HG03439 (cell line): Measurements from ENCODE around the gene SMU1.
A peak's percentile ranks its signal among the peaks of the same experiment; 100 is the strongest.
"Not testable (repeated sequence)": the region's sequence is repeated elsewhere in the genome, so short reads cannot be mapped to it uniquely, and the experiment has no call there.

Experiments used
- ATAC-seq: cut with Tn5 transposase; IDR thresholded peaks from one replicate; pipeline ENCODE4 v1.9.1; 2021; ENCODE audit warnings: mild to moderate bottlenecking, moderate library complexity; ENCODE audit not compliant: unreplicated experiment

Gene SMU1

DNA sequence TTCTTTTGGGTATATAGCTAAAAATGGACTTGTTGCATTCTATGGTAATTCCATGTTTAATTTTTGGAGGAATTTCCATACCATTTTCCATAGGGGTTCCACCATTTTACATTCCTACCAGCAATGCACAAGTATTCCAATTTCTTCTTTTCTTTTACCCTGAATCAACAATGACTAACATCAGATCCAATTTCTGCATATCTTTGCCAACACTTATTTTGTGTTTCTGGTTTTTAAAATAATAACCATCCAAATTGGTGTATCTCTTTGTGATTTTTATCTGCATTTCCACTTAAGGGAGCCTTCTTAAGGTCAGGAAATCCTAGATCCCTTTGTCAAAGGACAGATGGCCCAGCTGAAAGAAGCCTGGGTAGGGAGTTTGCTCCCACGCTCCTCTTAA, 29.5 kb upstream of the SMU1 start:
- no peak for ATAC-seq

DNA sequence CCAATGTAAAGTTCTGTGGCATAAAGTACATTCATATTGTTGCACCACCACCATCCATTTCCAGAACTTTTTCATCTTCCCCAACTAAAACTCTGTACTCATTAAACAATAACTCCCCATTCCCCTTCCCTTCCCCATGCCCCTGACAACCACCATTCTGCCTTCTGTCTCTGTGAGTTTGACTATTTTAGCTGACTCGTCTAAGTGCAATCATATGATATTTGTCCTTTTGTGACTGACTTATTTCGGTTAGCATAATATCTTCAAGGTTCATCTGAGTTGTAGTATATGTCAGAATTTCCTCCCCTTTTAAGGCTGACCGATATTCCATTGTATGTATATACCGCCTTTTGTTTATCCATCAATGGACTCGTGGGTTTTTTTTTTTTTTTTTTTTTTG, 29.0 kb upstream of the SMU1 start:
- no peak for ATAC-seq

DNA sequence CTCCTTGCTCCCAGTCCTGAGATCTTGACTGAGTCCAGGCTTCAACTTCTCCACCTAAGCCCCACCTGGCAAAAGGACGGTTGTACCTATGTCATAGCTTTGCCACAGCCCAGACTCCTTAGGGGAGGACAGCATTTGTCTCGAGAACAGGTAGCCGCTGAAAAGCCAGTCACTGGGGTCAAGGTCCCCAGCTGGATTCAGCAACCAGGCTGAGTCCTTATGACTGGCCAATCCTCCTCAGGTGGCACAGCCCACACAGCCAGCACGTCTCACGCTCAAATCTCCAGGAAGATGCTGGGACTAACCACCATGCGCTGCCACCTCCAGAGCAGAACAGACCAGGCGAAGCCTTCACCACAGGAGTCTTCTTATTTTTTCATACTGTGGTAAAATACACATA, 27.9 kb upstream of the SMU1 start:
- no peak for ATAC-seq

GRCh38 chr9:33103501-33104281, 27.2 kb upstream of the SMU1 start:
- no peak for ATAC-seq

DNA sequence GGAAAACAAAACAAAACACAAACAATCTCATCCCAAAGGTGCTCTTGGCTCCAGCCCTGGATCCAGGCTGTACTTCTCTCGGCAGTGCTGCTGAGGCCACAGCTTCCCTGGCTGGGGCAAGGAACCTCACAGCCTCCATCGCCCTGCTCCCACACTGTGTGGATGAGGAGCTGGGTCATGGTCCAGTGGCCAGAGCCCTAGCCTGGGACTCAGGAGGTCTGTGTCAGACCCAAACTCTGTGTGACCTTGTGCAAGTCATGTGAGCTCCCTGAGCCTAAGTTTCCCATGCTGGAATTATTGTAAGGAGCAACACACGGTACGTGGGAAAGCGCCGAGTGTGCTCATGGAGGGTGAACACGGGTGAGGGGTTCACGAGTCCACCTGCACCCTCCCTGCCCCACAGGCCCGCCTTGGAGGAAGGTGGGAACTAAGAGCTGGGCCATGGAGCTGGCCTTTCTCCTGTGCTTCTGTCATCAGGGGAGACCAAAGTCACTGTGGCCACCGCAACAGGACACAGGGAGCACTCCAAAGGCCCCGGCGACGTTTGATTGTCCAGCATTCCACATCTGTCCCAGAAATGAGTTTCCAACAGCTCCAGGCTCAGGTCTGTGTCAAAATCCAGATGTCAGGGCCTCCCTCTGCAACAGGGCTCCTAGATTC, 26.2 kb upstream of the SMU1 start:
- no peak for ATAC-seq

DNA sequence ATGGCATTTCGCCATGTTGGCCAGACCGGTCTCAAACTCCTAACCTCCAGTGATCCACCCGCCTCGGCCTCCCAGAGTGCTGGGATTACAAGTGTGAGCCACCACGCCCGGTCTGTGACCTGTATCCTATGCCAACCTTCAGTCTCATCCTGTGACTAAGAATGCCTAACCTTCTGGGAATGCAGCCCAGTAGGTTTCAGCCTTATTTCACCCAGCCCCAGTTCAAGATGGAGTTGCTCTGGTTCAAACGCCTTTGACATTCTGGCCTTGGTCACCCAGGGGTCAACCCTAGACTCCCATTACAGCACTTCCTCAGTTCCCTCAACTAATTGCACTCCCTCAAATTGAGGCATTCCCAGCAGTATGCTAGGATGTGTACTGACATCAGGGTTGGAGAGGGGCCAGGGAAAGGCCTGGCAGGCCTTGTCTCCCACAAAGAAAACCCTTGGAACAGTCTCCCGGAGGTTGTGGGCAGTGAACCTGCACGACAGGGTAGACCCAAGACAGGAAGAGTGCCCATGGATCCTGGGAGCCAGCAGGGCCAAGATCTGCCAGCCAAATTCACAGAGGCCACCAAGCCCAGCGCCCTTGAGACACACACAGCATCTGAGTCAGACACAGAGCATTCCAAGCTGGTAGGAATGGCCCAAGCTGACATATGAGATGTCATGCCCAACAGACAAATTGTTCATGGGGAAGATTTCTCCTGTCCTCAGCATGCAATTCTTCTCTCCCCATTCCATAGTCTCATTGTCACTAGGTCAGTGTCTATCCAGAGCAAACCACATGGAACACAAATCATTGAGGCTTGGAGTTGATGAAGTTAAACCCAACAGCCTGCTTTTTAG, 24.9 kb upstream of the SMU1 start:
- ATAC-seq = no peak

- ATAC-seq = no peak
Observed at GRCh38 chr9:33099754-33100153, 23.3 kb upstream of the SMU1 start.

DNA sequence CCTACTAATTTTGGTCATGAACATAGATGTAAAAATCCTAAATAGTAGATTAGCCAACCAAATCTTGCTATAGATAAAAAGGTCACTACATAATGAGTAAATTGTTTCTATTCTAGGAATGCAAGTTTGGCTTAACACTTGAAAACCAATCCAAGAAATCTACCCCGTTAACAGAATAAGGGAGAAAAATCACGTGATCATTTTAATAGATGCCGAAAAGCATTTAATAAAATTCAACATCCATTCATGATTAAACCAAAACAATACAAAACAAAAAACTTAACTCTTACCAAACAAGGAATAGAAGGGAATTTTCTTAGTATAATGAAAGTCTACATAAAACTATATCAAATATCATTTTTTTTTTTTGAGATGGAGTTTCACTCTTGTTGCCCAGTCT, 20.7 kb upstream of the SMU1 start:
- ATAC-seq = no peak

GRCh38 chr9:33092634-33093033, 16.2 kb upstream of the SMU1 start:
- ATAC-seq = no peak

DNA sequence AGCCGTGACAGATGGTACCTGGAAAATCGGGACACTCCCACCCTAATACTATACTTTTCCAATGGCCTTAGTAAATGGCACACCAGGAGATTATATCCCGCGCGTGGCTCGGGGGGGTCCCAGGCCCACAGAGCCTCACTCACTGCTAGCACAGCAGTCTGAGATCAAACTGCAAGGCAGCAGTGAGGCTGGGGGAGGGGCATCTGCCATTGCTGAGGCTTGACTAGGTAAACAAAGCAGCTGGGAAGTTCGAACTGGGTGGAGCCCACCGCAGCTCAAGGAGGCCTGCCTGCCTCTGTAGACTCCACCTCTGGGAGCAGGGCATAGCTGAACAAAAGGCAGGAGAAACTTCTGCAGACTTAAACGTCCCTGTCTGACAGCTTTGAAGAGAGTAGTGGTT, 9.2 kb upstream of the SMU1 start:
- not testable (repeated sequence) for ATAC-seq

- no peak for ATAC-seq
Observed at GRCh38 chr9:33082538-33083326, 6.3 kb upstream of the SMU1 start.

DNA sequence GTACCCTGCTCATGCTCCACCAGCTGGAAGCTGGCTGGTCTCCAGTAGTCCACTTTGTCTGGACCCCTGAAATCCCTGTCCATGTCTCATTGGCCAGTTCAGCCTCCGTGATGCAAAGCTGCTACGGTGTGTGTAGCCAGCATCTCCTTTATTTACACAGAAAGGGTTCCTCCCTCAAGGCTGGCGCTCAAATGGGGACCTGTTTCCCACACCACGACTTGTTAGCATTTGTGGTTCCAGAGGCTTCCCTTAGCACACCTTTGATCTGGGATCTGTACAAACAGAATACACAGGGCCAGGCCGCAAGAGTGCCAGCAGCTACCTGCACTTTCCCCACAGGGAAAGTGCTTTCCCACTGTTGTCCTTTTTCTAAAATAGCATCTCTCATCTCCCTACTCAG, 5.7 kb upstream of the SMU1 start:
- no peak for ATAC-seq

- ATAC-seq = no peak
Observed at GRCh38 chr9:33081128-33081851, 4.8 kb upstream of the SMU1 start.

GRCh38 chr9:33080534-33080933, 4.1 kb upstream of the SMU1 start:
- no peak for ATAC-seq

DNA sequence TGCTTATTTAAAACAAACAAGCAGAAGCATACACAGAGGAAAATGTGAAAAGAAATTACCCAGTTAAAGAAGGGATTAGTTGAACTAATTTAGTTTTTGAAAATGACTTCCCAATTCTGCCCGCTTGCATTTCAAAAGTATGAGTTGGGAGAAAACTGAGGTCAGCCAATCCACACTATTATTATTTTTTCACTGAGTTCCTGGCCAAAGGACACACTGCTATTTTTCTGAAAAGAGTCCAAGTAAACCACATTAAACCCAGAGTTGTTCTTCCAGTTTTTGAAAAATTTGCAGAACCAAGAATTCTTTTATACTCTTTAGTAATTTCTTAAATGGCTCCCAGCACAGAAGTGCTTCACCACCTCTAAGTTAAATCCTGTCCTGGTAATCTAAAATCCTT, 7.5 kb downstream of the SMU1 start:
- ATAC-seq = no peak

GRCh38 chr9:33065157-33066076, 11.1 kb downstream of the SMU1 start:
- no peak for ATAC-seq

DNA sequence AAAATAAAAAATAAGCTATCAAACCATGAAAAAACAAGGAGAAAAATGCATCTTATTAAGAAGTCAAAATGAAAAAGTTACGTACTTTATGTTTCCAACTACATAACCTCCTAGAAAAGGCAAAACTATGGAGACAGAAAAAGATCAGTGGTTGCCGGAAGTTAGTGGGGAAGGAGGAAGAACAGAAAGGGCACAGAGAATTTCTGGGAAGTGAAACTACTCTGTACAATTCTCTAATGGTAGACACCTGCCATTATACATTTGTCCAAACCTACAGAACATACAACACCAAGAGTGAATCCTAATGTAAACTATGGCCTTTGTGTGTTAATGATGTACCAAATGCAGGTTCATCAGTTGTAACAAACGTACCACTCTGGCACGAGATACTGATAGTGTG, 25.3 kb downstream of the SMU1 start:
- no peak for ATAC-seq

DNA sequence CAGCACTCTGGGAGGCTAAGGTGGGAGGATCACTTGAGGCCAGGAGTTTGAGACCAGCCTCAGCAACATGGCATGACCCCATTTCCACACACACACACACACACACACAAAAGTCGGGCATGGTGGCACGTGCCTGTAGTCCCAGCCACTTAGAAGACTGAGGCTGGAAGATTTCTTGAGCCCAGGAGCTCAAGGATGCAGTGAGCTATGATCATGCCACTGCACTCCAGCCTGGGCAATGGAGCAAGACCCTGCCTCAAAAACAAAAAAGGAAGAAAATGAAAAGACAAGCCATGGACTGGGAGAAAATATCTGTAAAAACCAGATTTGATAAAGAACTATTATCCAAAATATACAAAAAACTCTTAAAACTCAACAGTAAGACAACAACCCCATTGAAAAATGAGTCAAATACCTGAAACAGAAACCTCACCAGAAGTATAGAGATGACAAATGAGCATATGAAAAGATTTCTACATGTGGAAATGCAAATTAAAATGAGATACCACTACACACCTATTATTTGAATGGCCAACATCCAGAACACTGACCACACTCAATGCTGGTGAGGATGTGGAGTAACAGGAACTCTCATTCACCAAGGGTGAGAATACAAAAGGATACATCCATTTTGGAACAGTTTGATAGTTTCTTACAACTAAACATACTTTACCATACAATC, 26.7 kb downstream of the SMU1 start:
- peak; percentile 74 for ATAC-seq

- ATAC-seq = no peak
Observed at GRCh38 chr9:33048054-33048465, 28.4 kb downstream of the SMU1 start.
